ENCODE measurements around the gene KCNJ5. TPM values are rescaled to one million over a fixed set of nuclear protein-coding genes. Genes with fewer than 3 reads are reported as not detected.
A peak's percentile ranks its signal among the peaks of the same experiment; 100 is the strongest.

KCNJ5 gene
- total RNA-seq, 1 donor from 2014 or later: 12.9 TPM

DNA sequence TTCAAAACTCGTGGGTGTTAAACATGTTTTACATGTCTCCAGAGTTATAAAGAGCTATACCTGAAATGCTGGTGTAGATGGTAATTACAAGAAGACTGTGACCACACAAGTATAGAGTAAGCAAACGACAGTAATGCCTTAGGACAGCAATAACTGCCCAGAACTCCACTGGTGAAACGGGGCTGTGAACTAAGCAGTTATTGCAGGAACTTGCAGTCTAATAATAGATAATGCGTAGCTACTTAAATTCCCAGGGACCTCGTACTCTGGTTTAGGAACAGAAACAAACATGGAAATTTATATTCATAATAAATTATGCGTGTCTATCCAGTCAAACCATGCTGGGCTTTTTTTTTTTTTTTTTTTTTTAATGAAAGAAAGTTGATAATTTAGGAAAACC, 76.4 kb downstream of the KCNJ5 start:
- TF ChIP-seq, protein P1, sequence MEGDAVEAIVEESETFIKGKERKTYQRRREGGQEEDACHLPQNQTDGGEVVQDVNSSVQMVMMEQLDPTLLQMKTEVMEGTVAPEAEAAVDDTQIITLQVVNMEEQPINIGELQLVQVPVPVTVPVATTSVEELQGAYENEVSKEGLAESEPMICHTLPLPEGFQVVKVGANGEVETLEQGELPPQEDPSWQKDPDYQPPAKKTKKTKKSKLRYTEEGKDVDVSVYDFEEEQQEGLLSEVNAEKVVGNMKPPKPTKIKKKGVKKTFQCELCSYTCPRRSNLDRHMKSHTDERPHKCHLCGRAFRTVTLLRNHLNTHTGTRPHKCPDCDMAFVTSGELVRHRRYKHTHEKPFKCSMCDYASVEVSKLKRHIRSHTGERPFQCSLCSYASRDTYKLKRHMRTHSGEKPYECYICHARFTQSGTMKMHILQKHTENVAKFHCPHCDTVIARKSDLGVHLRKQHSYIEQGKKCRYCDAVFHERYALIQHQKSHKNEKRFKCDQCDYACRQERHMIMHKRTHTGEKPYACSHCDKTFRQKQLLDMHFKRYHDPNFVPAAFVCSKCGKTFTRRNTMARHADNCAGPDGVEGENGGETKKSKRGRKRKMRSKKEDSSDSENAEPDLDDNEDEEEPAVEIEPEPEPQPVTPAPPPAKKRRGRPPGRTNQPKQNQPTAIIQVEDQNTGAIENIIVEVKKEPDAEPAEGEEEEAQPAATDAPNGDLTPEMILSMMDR (IDR thresholded peaks at IDR 0.05): no peak
- intact Hi-C loops (cut with DNase I): no loop called here

DNA sequence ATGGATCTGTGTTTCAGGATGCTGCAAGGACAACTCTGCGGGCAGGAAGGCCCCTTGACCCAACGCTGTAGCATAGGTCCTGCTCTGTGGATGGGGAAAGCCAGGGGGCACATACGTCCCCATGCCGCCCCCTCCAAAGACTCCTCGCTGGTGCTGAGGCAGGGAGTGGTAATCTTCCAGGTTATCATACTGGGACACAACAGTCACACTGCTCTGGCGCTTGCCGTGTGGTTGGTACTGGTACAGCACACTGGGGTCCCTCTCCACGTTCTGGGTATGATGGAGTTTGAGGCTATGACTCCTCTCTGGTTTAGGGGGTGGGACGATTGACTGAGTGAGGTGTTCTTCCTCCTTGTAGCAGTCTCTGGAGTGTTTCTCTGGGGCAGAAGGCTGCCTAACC, 77.8 kb downstream of the KCNJ5 start:
- peaks cover 61% of the 10 kb centered on the region for H3K36me3 ChIP-seq
- no peaks in the 10 kb centered on the region for H3K27me3 ChIP-seq (ENCODE audit: low read depth)
- no peaks in the 10 kb centered on the region for H3K9me3 ChIP-seq
- peak; percentile 8 to 10 for ATAC-seq
- DNase-seq: no peak
- H3K4me3 ChIP-seq: no peak overlapping the region
- peaks cover 7% of the 10 kb centered on the region for H3K4me1 ChIP-seq
- TF ChIP-seq, protein P1 (IDR thresholded peaks at IDR 0.05): no peak
- H3K27ac ChIP-seq: no peak overlapping the region
- intact Hi-C loops (cut with DNase I): no loop called here

More for the DNA sequence above, 76.4 kb downstream of the KCNJ5 start:
- no peaks in the 10 kb centered on the region for H3K9me3 ChIP-seq
- H3K27me3 ChIP-seq (ENCODE audit: low read depth): no peaks in the 10 kb centered on the region
- ATAC-seq: no peak
- H3K4me3 ChIP-seq: no peak overlapping the region
- peaks cover 48% of the 10 kb centered on the region for H3K36me3 ChIP-seq
- no peak for DNase-seq
- peaks cover 7% of the 10 kb centered on the region for H3K4me1 ChIP-seq
- H3K27ac ChIP-seq: no peak overlapping the region

Other genes starting within 250 kb of the KCNJ5 start
- 64.2 TPM for gene FLI1, start 197.3 kb upstream of the KCNJ5 start, total RNA-seq
- gene KCNJ1, start 24.1 kb upstream of the KCNJ5 start, total RNA-seq: 0.18 TPM
- not detected for gene TP53AIP1, start 51.5 kb downstream of the KCNJ5 start, total RNA-seq